Gastroesophageal sphincter (tissue), 3 donors: ENCODE measurements around the gene MLXIP.

Experiments used
- POLR2AphosphoS5 ChIP-seq: sonication (generic); formaldehyde crosslinking; IDR thresholded peaks from one replicate; pipeline ENCODE4 v1.6.1; 2017; ENCODE audit warnings: antibody characterized with exemption
- TF ChIP-seq, protein P1 (sequence below), 4 experiments: fragments of 200-600 bp in 2 of 4; fragments of 450-650 bp in 2 of 4; sonication (generic) in 1 of 4; IDR thresholded peaks; one replicate each; pipeline ENCODE4 v1.5.1; 2017 to 2019; ENCODE audit warnings: antibody characterized with exemption in 4 of 4, mild to moderate bottlenecking in 2 of 4, moderate library complexity in 2 of 4

DNA sequence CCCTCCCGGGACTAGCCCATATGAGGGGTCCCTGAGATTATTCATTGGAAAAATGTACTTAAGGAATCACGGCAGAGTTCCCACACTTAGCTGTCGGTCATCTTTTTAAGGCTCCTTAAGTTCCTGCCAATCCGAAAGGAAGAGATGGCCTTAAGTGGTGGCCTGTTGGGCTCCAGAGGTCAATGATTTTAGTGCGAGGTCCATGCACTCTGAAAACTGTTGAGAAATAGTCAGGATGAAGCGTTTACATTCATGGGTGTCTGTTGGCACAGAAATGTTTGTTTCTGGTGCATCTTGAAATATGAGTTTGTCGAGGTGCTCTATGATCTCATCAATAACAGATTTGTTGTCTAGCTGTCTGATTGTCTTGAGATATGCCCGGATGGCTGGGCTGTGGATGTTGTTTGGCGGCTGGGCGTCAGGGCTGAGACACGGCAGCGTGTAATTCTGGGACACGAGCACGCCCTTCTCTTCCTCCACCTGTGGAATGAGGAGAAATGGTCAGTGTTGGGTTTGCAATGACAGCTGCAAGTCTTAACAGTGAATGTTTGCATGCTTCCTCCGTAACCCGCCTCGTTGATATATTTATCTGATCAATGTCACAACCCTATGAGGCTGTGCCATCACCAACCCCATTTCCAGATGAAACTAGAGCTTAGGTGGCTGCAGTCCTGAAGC lies 93.8 kb downstream of the MLXIP start:
- TF ChIP-seq, protein P1, sequence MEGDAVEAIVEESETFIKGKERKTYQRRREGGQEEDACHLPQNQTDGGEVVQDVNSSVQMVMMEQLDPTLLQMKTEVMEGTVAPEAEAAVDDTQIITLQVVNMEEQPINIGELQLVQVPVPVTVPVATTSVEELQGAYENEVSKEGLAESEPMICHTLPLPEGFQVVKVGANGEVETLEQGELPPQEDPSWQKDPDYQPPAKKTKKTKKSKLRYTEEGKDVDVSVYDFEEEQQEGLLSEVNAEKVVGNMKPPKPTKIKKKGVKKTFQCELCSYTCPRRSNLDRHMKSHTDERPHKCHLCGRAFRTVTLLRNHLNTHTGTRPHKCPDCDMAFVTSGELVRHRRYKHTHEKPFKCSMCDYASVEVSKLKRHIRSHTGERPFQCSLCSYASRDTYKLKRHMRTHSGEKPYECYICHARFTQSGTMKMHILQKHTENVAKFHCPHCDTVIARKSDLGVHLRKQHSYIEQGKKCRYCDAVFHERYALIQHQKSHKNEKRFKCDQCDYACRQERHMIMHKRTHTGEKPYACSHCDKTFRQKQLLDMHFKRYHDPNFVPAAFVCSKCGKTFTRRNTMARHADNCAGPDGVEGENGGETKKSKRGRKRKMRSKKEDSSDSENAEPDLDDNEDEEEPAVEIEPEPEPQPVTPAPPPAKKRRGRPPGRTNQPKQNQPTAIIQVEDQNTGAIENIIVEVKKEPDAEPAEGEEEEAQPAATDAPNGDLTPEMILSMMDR (IDR thresholded peaks at IDR 0.05), result no peak
- TF ChIP-seq POLR2AphosphoS5, result no peak
